Endometrium (tissue), 2 donors: Measurements from ENCODE around the gene DLX4.

Source experiments
- FAIRE-seq: peaks from 2 replicates; lab custom pipeline; 2012; peaks lifted over from hg19 to GRCh38; lab: Jason Lieb, UNC
- donor health status: control.
- donor health status: control.

The DLX4 gene

DNA sequence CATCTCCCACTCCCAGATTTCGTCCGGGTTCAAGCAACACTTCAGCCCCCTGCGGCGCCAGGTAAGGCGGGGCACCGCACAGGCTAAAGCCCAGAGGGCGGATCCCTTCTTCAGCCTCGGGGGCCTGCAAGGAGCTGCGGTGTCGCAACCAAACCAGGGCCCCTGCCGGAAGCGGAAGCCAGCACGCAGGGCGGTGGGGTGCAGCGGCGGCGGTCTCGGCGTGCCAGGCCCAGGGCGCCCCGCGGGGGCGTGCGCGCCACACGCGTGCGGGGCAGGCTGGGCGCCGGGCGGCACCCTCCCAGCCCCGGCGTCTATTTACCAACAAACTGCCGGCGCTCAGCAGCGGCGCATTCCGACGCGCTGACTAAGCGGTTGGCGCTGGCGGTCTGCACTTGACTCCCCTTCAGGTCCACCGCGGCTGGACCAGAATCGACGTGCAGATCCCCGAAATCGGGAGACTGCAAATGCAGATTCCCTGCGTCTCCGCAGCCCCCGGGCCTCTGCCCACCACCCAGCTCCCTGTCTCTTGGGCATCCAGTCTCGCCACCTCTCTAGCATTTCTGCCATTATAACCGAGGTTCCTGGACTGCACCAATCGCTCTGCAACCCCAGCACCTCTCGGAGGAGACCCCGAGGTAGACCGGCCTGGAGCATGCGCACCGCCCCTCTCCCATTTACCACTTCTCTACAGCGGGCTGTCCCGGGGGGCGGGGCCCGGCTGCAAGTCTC lies 421 bp upstream of the DLX4 start:
- no peak for FAIRE-seq

DNA sequence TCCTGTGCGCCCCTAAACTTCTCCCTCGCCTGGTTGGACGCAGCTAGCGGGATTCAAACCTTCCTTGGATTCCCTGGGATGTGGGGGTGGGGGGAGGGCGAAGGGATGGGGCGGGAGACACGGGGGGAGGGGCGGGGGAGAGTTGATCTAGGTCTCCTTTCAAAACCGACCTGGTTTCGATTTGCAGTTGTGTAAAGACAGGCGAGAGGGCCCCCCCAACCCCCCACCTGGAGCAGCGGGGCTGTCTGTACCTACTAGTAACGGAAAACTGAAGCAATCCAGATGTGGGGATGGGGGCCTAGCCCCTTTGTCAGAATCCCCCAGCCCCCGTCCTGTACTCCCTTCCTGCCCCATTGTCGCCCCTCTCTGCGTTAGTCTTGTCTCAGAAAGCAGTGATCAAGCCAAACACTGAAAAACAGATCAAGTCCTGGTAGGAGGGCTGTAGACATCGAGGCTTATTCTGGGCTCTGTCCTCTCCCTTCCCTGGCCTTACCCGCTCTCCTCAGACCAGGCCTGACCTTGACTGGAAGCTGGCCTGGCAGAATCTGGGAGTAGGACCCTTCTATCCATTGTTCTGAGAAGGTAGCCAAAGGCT lies 902 bp downstream of the DLX4 start:
- FAIRE-seq: no peak

DNA sequence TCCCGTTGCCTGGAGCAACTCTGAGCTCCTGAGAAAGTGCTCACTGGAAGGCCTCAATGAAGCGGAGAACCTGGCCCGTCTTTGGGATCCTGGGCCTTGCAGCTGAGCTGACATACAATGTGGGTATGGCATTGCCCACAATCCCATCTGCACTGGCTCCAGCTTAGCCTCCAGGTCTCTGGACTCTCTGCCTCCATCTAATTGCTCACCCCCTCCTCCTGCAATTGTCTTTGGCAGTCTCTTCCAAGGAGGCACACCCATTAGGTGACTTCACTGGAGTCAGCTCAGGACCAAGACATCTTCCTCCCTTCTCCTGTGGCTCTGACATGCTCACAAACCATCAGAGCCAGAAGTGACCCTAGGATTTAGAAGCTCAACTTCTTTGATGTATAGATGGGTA lies 1.5 kb downstream of the DLX4 start:
- FAIRE-seq: no peak

DNA sequence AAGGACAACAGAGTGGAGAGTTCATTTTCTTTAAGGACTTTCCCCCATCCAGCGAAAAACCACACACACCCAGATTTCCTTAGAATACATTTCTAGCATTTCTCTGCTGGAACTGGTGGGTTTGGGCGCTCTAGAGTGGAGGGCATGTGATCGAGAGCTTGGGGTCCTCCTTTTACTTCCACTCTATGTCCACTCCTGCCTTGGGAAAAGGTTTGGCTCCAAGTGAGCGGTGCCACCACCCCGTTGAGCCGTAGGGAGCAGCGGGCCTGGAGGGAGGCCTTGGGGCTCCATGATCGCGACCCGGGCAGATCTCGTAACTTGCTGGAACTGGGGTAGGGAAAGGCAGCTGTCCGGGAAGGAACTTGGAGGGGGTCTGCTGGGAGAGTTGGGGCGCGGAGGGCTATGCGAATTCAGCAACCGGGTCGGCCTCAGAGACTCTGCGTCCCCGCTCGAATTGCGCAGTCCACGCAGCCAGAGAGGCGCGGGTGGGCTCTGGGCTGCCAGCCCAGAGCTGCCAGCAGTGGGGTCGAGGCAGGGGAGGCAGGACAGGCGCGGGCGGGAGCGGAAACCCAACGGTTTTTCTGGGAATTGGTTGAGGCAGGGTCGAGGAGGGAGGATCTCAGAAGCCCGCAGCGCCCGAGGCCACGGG lies 2.3 kb downstream of the DLX4 start:
- no peak for FAIRE-seq

DNA sequence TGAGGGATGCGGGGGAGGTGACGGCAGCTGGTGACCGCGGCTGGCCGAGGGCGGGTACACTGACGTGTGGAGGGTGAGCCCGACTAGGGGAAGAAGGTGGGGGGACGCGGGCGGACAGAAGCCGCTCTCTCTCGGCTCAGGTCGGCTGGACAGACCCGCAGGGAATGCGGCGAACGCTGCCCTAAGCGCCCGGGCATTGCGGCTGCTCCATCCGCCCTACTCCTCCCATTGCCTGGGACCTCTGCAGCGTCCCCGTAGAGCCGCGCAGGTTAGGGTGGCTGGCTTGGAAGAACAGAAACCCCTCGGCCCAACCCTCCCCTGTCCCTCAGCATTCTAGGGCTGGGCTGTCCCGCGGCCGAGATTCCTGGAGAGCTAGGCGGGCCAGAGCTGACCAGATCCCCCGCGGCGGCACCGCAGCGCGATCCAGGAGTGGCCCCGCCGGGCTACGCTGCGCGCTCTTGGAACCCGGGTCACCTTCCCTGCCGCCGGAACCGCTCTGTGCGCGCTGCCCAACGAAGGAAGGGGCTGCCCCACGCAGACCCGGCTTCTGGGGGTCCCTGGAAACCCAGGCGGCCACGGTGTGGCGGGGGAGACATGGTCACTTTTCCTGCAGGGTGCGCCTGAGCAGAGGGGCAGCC lies 3.0 kb downstream of the DLX4 start:
- FAIRE-seq: no peak

- no peak for FAIRE-seq
These were observed 3.7 kb downstream of the DLX4 start for GRCh38 chr17:49972486-49973270.

DNA sequence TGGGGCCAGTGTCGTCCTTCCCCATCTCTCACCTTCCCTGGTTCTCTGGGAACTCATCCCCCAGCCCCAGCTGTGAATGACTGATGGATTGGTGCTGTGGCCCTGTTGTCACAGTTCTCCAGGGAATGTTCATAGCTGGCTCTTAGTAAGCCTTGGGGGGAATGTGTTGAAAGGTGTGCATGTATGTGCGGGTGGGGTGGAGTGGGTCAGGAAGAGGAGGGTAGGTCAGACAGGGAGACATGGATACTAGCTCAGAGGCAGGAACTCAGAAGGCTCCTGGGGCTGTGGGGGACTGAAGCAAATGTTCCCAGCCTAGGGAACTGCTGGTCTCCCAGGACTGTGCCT lies 4.3 kb downstream of the DLX4 start:
- no peak for FAIRE-seq

- FAIRE-seq: no peak
These were observed 6.5 kb downstream of the DLX4 start for GRCh38 chr17:49975531-49975930.

DNA sequence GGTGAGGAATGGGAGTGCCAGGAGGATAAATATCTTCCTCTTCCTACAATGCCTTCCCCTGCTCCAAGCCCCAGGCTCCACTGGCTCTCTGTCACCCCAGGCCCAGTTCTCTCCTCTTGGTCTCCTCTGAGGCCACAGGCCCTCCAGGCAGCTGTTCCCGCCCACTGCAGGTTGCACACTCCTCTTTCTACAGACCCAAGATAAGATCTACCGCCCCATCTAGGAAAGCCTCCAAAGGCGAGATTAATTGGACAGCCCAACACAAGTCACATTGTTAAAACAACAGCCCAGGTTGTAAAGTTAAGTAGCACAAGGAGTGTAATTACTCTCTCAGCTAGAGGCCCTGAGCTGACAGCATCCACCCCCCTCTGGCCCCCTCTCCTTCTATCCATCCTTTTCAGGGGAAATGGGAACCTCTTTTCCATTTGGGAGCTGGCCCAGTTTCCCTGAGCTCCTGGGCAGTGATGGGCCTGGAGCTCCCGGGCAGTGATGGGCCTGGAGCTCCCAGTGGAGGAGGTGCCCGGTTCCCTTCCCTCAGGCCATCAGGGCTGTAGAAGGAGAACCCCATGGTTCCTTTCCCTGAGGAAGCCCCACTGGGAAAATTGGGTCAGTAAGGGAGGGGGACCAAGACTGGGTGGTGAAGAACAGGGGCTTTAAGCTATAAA lies 7.3 kb downstream of the DLX4 start:
- FAIRE-seq: no peak

- no peak for FAIRE-seq
These were observed 7.8 kb downstream of the DLX4 start for GRCh38 chr17:49976828-49977202.

DNA sequence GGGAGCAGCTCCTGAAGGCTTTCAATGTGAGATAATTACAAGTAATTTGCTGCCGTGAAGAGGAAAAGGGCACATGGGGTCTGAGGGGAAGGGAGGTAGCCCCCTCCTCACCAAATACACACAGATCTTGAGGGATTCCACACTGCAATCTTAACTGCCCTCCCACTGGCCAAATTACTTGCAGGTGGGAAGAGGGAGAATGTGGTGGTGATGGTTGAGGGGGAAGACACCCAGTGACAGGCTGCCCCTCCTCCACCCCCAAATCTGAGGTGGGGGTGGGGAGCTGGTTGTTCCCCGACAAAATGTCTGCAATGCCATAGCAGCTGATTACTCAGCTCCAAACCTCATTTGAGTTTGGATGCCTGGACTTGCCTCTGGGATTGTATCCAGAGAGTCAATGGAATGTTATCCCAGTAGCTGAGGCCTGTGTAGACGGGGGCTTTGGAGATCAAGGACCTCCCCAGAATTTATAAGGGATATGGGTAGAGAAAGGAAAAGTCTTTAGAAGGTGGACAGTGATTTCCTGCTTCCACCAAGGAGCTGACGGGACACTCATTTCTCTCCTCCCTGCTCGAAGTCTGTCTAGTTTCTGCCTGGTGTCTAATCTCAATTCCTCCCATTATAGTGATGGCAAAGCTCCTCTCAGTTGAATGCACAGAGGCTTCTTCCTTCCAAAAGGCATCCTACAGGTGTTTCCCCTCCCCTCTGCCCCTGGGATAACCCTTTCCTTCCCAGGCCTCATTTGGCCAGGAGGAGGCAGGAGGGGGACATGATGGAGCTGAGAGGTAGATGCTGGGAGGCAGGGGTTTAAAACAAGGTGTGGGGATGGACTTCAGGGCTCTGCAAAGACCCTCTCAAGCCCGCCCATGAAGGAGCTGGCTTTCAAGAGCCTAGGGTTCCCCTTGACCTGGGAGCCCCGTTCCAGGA lies 8.7 kb downstream of the DLX4 start:
- FAIRE-seq: no peak

- no peak for FAIRE-seq
These were observed 9.5 kb downstream of the DLX4 start for GRCh38 chr17:49978501-49978900.

DNA sequence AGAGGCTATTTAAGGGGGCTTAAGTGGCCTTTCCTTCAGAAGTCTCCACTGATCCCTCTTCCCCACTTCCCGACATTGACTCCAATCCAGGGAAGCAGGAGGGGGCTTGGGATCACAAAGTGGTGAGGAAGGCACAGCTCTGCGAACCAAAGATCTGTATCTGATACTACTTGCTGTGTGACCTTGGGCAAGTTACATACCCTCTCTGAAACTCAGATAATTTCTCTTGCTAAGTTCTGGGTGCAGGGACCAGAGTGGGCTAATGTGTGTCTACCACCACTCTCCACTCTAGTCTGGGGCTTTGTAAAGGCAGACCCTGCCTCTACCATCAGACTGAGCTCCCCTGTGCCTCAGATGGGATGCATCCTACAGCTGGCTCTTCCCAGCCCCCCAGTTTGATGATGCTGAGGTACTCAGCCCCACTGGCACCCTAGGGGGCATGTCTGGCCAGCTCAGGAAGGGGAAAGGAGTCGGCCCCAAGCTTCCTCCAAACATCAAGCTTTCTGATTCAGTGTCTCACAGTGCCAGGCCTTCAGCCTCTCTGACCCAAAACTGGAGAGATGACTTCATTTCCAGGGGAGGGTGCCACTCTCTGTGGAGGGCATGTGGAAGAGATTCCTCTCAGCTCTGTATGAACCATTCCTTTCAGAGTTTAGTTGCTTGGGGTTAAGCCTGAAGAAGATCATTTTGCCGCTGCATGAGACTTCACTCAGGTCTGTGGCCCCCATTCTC lies 10.9 kb downstream of the DLX4 start:
- FAIRE-seq: no peak

DNA sequence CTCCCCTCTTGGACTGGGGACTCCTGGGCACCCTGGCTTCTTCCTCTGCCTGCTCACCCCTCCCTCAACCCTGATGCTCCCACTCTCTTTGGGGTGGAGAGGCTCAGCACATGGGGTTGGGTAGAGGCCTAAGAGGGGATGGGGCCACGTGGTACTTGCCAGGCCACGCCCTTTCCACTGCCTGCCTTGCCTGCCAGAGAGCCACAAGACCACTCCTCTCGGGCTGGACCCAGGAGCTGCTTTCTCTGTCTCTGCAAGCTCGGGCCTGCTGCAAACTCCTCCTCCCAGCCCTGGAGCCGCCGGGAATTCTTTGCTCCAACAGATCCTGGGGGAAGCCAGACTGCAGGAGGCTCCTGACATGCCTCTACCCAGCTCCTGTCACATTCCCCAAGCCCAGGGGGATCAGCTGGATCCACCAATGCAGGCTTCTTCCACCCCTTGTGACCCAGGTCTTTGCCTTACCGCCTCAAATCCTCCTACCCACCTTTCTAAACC lies 11.8 kb downstream of the DLX4 start:
- FAIRE-seq: no peak

DNA sequence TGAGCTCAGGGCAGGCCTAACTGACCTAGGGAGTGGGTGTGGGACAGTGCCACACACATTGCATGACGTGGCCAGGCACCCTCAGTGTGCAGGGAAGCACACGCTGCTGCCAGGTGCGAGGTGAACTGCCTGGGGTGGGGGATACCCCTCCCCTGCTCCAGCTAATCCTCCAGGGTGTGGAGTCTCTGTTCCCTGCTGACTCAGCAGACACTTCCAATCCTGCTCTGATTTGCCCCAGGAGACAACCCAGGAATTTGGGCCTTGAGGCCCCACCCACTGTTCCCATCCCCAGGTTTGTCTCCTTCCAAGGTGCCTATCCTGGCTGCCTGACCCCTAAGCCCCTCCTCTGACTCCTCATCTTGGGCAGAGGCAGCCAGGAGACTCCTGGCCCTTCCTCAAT lies 15.3 kb downstream of the DLX4 start:
- no peak for FAIRE-seq

- no peak for FAIRE-seq
These were observed 15.8 kb downstream of the DLX4 start for GRCh38 chr17:49984776-49985175.

DNA sequence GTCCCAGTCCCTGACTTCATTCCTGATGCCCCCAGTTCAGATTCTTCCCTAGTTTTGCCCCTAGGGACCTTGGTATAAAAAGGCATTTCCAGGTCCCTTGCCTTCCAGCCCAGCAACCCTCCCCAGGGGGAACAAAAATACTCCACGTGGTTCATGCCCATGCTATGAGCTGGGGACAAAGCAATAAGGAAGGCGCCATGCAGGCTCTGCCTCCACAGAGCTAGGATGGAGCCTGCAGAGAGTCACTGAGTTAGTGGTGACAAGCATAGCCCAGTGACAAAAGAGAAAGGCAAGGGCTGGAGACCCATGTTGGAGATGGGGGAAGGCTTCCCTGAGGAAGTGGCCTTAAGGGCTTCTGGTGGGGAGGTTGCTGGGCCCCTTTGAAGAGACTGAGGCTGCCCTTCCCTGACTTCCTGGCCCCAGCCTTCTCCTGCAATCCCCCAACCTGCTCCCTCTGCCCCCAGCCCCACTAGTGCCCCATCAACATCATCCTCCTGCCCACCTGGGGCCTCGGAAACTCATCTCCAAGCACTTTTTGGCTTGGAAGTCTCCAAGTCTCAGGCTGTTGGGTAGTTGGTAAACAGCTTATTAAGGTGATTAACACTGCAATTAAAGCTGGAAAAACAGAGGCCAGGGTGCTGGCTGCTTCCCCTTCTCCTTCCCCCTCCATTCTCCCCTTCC lies 16.5 kb downstream of the DLX4 start:
- no peak for FAIRE-seq

DNA sequence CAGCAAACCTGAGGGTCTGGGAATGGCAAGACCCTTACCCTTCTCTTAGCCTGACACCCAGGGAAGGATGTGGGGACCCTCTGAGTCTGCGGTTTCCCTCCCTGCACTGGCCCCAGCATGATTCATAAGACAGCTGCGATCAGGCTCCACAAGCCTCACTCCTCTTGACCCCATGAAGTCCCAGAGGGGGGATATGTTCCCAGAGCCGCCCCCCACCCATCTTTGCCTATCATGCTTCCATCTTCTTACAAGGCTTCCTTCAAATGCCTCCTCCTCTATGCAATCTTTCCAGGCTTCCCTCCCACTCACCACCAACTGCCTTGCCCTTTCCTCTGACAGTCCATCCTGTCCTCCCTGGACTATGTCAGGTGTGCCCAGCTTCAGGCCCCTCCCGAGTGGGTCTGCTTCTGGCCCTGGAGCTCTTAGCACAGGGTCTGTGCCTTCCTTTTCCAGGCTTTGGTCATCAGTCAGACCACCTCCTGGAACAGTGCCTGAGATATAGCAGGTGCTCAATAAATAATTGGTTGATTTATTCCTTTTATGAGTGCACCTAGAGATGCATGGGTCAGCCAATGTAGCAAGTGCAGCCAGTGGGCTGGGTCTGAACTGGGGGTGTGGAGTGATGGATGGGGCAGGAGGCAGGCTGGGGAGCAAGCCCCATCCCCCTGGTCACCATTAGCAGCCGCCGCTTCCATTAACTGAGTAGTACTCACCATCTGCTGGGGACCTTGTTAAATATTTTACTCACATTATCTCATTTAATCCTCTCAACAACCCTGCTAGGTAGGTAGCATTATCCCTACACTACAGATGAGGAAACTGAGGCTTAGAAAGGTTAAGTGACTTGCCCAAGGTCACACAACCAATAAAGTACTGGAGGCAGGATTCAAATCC lies 17.7 kb downstream of the DLX4 start:
- FAIRE-seq: no peak

GRCh38 chr17:49987290-49987585 lies 18.2 kb downstream of the DLX4 start:
- no peak for FAIRE-seq
